Stimulated activated CD4-positive, alpha-beta T cell treated with anti-CD3 and anti-CD28 coated beads, Interleukin-15, amount 100 ng/mL, for 1 hour (primary cell): ENCODE data around the gene CLSTN2.

ENCODE experiments used
- DNase-seq, 2 donors: peaks; one replicate each; pipeline ENCODE4 v3.0.0-alpha.2; 2020; ENCODE audit warnings: low read depth in 1 of 2, low spot score in 1 of 2

CLSTN2 gene

DNA sequence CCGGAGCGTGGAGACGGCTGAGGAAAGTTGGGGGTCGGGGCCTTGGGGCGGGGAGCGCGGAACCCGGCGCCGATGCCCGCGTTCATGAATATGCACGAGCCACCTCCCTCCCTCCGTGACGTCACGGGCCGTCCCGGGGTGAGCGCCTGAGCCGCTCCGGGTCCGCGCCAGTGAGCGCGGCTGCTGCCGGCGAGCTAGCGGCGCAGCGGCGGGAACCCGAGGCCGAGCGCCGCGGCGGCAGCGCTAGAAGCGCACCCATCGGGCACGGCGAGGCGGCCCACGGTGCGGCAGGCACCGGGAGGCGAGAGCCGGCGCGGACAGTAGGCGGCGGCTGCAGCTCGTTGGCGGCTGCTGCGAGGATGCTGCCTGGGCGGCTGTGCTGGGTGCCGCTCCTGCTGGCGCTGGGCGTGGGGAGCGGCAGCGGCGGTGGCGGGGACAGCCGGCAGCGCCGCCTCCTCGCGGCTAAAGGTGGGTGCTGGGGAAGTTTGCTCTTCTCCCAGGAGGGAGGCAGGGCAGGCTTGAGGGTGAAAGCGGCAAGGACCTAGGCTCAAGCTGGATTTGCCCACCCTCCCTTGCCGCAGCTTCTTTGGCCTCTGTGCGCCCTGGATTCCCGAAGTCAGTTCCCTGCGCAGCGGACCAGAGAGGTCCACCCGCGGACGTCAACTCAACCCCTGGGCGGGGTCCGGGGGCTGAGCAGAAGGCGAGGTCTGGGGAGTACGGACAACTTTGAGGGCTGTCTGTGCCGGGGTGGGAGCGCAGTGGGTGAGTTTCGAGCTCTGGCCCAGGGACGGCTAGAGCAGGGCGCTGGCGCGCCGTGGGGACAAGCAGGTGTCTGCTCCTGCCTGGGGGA, at the start of gene CLSTN2:
TSS of gene CLSTN2 (plus strand) at position 170 of the 850 bp plus-strand sequence.
- DNase-seq: no peak

DNA sequence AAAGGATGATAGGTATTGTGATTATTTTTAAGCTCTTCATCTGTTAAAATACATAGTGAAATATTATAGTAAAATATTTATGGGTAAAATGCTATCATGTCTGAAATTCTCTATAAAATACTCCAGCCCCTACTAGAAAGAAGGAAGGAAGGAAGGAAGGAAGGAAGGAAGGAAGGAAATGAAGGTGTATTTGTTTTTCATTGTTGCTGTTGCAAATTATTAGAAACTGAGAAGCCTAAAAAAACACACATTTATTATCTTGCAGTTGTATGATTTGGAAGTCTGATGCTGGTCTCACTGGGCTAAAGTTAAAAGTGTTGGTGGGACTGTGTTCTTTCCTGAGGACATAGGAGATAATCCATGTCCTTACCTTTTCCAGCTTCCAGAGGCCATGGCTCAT, 47.6 kb upstream of the CLSTN2 start:
- DNase-seq: no peak

DNA sequence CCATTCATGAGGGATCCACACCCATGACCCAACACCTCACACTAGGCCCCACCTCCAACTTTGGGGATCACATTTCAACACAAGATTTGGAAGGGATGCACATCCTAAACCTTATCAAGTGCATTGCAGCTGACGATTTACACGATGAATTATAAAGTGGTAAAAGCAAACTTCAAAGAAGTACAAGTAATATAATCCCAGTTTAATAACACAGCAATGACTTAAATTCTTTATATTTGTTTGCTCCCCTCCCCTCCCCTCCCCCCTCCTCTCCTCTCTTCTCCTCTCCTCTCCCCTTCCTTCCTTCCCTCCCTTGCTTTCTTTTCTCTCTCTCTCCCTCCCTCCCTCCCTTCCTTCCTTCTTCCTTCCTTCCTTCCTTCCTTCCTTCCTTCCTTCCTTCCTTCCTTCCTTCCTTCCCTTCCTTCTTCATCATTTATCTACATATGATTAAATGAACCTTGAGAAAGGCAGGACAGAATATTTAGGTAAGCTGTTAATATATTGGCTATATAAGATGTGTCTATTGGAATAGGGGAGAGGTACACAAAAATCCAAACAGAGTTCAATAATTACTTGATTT, 46.3 kb upstream of the CLSTN2 start:
- no peak for DNase-seq

DNA sequence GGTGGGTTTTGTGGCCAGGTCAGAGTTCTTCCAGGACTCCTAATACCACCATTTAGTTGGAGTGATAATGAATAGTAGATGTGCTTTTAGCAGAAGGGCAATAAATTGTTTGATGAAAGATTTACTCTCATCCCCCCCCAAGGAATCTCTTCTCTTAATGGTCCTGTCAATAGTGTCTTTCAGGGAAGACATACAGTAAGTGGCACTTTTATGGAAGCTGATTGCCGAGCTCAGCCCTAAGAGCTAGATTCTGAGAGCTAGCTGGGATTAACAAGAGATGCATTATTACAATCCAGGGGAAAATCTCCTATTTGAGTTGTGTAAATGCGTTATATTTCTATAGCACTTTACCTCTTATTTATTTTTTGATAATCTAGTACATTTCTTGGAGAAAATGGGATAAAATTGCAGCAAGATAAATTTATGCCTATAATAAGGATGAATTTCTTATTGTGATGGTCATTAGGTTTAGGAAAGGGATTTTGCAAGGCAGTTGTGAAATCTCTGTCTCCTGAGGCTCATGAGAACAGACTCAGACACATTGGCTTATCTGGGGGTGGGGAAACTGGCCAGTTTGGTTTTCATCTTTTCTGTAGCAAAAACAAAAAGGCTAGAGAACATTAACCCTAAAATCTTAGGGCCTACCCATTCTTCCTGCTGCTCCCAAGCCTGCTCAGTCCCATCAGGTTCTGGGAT, 41.6 kb upstream of the CLSTN2 start:
- no peak for DNase-seq

DNA sequence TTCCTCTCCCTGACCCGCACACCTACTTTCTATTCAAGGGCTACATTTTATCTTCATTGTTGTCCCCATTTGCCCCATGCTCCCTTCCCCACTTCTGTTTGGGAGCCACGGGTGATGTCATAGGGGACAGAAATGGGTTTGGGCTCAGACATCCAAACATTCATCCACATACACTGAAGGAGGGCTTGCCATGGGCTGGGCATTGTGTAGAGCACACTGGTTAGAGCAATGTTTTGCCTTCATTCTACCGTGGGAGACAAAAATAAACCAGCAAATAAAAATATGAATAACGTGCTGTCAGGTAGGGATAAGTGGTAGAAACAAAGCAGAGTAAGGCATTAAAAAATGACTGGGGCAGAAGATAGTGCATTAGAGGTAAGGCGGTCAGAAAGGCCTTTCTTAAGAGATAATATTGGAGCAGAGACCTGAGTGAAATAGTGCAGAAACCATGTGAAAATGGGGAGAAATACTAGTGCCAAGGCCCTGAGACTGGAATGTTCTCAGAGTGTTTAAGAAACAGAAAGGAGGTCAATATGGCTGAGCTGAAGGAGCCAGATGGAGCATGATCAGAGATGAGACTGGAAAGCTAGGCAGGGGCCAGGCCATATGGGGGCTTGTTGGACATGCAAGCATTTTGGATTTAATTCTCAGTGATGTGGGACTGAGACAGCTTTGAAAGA, 40.9 kb upstream of the CLSTN2 start:
- DNase-seq: no peak

DNA sequence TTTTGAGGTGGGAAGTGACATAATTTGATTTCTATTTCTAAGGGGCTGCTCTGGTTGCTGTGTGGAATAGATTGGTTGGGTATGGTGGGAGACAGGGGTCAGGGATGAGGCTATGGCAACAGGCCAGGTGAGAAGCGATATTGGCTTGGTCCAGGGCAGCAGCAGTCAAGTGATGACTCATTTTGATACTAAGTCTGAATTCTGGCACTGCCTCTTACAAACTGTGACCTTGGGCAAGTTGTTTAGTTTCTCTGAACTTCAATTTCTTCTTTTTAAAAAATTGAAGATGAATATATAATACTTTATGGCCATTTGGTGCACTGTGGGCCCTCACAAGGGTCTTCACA, 40.4 kb upstream of the CLSTN2 start:
- no peak for DNase-seq

DNA sequence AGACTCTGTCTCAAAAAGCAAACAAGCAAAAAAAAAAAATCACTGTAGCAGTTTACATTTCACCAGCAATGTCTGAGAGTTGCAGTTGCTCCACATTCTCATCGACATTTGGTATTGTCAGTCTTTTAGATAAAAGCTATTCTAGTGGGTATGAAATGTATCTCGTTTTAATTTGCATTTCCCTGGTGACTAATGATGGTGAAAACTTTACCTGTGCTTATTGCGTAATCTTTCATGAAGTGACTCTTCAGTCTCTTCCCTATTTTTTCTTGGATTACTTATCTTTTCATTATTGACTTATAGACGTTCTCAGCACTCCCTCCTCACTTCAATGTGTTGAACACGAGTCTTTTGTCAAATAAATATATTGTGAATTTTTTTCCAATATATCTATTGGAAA, 37.2 kb upstream of the CLSTN2 start:
- DNase-seq: no peak

DNA sequence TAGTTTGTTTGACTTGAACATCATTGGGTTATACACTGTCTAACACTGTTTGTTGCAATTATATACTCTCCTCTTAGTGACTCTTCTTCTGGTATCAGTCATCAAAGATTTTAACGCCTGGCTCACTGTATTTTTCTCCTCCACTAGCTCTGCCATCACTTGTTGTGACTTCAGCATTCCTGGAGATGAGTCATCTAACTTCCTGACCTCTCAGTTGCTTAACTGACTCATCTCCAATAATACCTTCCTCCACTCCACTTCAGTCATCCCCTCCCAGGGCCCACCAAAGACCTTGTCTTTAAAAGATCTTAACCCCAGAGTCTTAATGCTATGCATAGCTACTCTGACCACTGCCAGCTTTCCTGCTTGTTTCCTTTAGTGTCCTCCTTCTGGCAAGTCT, 28.6 kb upstream of the CLSTN2 start:
- DNase-seq: no peak

DNA sequence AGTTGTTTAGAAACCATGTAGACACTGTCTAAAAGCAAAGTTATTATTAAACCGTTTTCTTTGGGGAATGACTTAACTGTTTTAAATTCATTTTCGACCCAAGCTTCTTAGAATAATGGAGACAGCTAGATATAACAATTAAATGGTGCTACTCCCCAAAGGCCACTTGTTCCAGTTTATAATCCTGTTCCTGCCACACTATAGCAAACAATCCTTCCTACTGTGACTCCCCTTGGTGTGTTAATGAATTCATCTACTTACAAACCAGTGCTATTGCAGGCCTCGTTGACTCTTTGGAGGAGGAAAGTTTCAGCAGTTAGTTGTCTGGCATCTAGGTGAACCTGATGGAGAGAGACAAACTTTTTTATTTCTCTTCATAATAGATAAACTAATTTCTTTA, 25.2 kb upstream of the CLSTN2 start:
- DNase-seq: no peak

DNA sequence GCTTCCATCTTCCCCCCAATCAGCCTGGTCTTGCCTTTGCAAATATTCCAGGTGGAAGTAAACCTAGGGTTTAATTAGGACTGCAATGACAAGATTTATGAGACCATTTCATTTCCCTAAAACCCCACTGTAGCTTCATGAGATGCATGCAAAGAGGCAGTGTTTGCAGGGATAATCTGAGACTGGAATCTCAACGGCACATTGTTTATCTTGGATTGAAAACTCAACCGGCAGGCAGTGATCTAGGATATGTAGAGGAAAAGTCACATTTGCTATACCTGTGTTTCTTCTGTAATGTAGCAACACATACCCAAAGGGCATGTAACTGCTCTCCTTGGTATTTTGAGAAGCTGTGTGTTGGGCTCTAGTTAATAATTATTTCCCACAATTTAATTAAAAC, 18.7 kb upstream of the CLSTN2 start:
- no peak for DNase-seq

DNA sequence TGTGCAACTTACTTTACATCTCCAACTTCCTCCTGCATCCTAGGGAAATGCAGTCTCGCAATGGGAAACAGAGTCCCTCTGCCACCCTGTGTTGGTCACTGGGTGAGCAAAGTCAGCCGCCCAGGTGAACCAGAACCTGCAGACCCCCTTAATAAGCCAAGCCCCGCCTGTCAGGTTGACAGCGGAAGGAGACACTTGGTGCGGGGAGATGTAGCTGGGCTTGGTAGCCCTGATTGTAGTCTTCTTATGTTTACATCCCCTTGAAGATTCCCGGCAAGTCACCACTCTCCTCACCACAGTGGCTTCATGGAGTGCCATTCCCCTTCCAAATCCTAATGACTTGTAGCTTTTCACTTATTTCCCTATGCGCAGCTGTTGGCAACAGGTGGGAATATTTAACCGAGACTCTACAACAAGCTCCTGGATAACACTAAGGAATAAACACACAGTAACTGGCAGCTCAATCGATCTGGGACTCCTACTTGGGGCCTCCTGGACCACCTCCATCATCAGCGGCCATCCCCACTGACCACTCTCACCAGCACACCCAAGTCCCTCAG, 17.7 kb upstream of the CLSTN2 start:
- no peak for DNase-seq

DNA sequence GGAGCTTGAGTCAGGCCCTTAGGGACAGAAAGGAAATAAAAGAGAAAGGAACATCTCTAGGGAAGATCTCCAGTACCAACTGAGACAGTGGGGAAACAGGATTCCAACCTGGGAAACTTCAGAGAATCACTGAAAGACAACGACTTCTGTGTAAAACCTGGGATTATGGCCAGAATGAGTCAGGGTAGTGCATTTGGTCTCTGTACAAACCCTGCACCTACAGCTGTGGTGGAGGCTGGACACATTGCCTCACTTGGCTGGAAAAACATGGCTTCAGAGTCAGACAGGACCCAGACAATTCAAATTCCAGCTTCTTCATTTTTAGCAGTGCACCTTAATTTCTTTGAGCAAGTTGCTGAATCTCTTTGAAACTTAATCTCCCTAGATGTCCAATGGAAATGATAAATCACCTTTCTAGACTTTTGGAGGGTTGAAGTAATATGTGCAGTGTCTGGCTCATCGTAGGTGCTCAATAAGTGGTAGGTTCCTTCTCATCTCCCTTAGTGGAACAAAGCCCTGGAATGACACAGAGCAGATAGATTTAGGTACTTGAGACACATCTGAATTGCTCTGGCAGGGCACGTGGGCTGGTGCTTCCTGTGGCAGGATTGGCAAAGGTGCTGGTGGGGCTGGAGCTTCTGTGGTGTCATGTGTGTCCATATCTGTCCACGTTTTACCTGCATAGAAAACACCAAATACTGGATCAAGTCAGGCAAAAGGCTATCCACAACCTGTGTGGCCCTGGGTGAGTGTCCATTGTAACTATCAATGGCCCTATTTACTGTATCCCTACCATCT, 6.1 kb upstream of the CLSTN2 start:
- DNase-seq: no peak

DNA sequence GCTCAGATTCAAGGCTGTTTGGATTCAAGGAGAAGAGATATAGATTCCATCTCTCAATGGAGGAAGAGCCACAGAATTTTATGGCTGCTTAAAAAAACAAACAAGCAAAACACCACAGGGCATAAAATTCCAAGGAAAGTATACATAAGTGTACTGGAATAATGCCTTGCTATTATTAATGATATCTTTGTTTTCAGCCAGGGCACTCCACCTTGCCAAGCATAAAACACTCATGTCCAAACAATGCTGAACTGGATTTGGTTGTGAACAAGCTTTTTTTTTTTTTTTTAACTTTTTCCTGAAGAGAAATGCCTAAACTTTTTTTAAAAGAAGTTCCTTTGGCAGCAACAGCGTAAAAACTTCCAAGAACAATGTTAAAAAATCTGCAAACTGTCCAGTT, 4.8 kb upstream of the CLSTN2 start:
- DNase-seq: no peak

DNA sequence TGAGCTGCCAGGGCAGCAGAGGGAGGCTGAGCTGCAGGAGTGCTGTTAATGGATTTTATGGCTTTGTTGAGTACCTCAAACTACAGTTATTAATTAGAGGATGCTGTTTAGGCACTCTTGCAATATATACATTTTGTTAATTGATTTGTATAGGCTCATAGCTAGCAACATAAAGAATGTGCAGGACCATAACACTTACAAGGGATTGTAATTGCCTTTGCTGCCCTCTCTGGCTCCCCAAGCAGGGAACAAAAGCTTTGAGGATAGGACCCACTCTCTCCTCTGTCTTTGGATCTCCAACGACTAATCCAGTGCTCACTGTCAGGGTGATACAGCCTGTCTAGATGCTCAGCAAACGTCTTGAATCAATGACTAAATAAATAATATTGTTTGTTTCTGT, 1.2 kb upstream of the CLSTN2 start:
- no peak for DNase-seq

DNA sequence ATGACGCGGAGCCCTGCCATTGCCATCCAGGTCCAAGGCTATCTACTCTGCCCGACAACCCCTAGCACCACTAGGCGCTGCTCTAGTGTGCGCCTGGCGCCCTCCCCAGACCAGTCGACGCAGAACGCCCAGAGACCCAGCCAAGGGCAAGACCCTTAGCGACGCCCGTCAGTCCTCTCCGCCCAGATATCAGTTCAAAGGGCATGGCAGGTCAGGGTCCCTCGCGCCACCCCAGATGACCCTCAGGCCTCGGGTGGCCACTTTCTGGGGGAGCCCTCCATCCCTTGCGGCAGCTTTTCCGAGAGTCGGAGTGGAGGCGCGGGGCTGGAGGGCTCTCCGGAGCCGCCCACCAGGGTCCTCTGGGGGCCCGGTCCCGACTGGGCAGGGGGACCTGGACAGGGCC, 371 bp upstream of the CLSTN2 start:
- DNase-seq: no peak

DNA sequence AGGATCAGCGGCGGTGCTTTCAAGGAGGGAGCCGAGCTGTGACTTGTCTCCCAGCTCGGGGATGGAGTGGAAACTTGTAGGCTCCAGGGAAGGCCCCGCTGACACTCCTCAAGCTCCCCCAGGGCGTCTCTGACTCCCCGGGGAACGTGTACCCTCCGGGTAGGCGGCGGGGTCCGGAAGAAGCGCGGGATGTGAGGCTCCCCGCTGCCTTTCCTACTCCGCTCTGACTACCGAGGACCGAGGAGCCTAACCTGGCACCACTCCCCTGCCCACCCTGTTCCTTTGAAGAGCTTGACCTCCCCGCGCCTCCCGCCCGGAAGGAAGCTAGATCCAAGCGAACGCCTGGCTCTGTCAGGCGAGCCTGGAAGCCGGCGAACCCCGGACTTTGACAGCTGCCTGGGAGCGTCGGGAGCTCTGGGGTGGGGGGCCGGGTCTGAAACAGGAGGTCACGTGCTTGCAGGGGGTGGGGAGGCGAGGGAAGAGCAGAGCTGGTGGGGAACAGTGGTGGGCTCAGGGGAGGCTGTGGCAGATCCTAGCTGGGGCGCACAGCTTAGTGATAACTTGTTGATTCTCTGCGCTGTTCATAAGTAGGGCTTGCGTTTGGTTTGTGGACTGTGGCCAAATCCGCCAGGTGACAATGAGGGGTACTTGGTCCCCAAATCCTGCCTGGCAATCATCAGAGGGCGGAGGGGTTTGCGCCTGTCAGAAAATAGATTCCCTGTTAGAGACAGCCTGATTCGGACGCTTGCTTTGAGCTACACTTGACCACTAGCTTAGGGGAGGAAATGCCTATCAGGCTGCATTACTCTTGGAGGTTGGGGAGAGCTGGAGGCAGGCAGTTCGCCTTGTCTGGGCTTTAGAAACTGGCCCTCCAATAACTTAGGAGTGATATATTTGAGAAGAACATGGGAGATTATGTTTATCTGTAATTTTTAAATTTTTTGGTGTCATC, 1.2 kb downstream of the CLSTN2 start:
- DNase-seq: no peak

DNA sequence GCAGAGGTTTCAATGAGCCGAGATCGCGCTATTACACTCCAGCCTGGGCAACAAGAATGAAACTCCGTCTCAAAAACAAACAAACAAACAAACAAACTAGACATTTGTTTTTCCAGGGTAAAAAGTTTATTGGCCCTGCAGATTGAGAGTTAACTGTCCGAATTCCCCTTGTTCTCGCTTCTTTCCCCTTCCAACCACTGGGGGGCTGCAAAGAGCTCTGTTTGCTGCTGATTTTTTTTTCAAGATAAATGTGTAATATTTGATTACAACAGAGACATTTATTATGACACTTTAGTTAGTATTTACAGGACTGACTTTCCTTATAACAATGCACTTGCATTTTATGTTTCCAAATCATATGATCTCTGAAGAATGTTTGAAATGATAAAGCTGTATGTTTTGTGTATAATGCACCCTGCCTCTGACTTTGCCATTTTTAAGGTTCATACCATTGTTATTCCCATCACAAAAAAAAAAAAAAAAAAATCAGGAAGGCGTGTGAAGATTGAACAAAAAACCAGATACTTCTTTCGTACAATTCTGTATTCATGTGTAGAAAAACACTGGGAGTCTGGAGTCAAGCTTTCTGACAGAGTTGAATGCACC, 2.8 kb downstream of the CLSTN2 start:
- no peak for DNase-seq

DNA sequence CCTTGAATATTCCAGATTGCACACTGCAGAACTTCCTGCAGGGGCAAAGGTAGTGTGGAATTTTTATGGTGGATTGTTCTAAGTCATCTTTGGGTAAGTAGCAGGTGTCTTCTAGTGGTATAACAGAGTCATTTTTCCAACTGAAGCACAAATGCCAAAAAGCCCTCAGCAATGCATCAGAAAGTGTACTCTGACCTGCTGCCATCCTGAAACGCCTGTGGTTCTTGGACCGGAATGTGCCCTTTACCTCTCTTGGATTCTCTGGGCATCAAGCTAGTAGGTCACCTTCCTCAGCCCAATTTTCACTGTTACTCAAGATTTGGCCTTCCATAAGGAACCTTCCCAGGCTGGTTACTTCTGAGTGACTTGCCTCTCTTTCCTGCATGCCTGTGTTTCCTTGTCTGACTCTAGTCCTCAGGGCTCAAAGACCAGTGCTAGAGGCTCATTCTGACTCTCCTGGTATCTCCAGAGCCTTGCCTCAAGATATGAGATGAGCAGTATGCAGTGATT, 4.8 kb downstream of the CLSTN2 start:
- DNase-seq: no peak

DNA sequence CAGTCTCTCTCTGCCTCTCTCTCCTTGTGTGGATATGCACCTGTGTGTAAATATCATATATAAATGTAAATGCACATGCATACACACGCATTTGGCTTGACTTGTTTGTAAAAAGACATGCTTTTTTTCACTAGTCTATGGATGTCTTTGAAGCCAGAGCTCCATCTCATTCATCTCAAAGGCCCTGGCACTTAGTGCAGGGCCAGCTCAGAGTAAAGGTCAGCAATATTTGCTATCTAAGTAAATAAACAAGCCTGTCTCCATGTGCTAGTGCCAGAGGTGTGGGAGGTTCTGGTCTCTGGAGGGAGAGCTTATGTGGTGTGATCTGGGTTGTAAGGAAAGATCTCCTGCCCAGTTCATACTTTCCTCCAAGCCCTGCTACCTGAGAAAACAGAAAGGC, 5.6 kb downstream of the CLSTN2 start:
- no peak for DNase-seq
